Activated CD4-positive, alpha-beta T cell treated with anti-CD3 and anti-CD28 coated beads, Interleukin-2, amount 10 ng/mL, durations not matched to agents 24 days and 14 days (primary cell): ENCODE measurements around the gene MALT1. TPM values are rescaled to one million over a fixed set of nuclear protein-coding genes. Genes with fewer than 3 reads are reported as not detected.
"Not testable (repeated sequence)": the region's sequence is repeated elsewhere in the genome, so short reads cannot be mapped to it uniquely, and the experiment has no call there.

Experiments
- DNase-seq: peaks from one replicate; pipeline ENCODE4 v3.0.0; 2022
- H3K27ac Mint-ChIP-seq: one replicate; pipeline ENCODE4 v1.8.0; 2022; ENCODE audit warnings: mild to moderate bottlenecking, mixed read lengths
- H3K27me3 Mint-ChIP-seq: one replicate; pipeline ENCODE4 v1.8.0; 2022; ENCODE audit warnings: mixed read lengths
- H3K36me3 Mint-ChIP-seq: one replicate; pipeline ENCODE4 v1.8.0; 2022; ENCODE audit warnings: low read depth, mild to moderate bottlenecking, mixed read lengths
- H3K4me1 Mint-ChIP-seq: one replicate; pipeline ENCODE4 v1.8.0; 2021; ENCODE audit warnings: mixed read lengths
- H3K4me3 Mint-ChIP-seq: one replicate; pipeline ENCODE4 v1.8.0; 2022; ENCODE audit warnings: mild to moderate bottlenecking, moderate library complexity, mixed read lengths
- H3K9me3 Mint-ChIP-seq: one replicate; pipeline ENCODE4 v1.8.0; 2021; ENCODE audit warnings: mixed read lengths
- intact Hi-C: fragments of 100-400 bp; cut with micrococcal nuclease; formaldehyde crosslinking; loops from one replicate; pipeline ENCODE4 v1.15.1; 2023
- total RNA-seq: library from RNA; stranded (reverse); gene quantifications from 2 replicates; pipeline ENCODE4 v1.2.3, GENCODE V29; 2022

Gene MALT1
- total RNA-seq, 1 donor from 2014 or later, result 22.7 TPM

- H3K27me3 Mint-ChIP-seq, result no peaks in the 10 kb centered on the region
- no peak overlapping the region for H3K4me3 Mint-ChIP-seq
- no peaks in the 10 kb centered on the region for H3K4me1 Mint-ChIP-seq
- DNase-seq, result peak; percentile 38
- intact Hi-C loops, result no loop called here
- no peak overlapping the region for H3K27ac Mint-ChIP-seq
- peaks cover 62% of the 10 kb centered on the region for H3K36me3 Mint-ChIP-seq
- peaks cover 14% of the 10 kb centered on the region for H3K9me3 Mint-ChIP-seq
Observed at GRCh38 chr18:58748899-58749595, 77.8 kb downstream of the MALT1 start.

DNA sequence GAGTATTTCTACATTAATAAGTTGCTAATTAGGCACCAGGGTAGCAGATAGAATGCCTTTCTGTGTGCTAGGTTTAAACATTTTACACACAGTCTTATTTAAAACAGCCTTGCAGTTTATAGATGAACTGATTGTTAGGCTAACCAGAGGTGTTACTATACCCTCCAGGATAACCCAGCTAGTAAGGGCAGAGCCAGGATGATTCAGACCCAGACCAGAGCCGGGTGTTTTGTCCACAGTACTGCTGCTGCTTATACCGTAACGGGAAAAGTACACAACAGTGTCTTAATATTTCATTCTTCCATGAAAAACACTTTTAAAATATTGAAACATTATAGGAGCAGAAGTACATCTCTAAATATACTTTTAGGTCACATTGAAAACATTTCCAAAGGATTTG lies 82.7 kb downstream of the MALT1 start:
- peak; percentile 45 for DNase-seq
- H3K4me1 Mint-ChIP-seq, result peaks cover 14% of the 10 kb centered on the region
- H3K36me3 Mint-ChIP-seq, result peaks cover 25% of the 10 kb centered on the region
- H3K27ac Mint-ChIP-seq, result no peak overlapping the region
- intact Hi-C loops, result no loop called here
- no peak overlapping the region for H3K4me3 Mint-ChIP-seq
- H3K9me3 Mint-ChIP-seq, result peaks cover 5% of the 10 kb centered on the region
- H3K27me3 Mint-ChIP-seq, result no peaks in the 10 kb centered on the region

GRCh38 chr18:58754544-58755068 lies 83.3 kb downstream of the MALT1 start:
- Mint-ChIP-seq H3K9me3 (peaks cover 5% of the 10 kb centered on the region), H3K27me3 (no peaks in the 10 kb centered on the region), H3K36me3 (peaks cover 18% of the 10 kb centered on the region), H3K4me3 (no peak overlapping the region), H3K27ac (peak overlapping the region; percentile 64), H3K4me1 (peaks cover 14% of the 10 kb centered on the region)
- intact Hi-C loops, result no loop called here
- DNase-seq, result peak; percentile 57

GRCh38 chr18:58755304-58756010 lies 84.2 kb downstream of the MALT1 start:
- Mint-ChIP-seq H3K27ac (peak overlapping the region; percentile 64), H3K36me3 (peaks cover 10% of the 10 kb centered on the region), H3K9me3 (no peaks in the 10 kb centered on the region), H3K4me3 (peak overlapping the region; percentile 1), H3K4me1 (peaks cover 14% of the 10 kb centered on the region), H3K27me3 (peaks cover 4% of the 10 kb centered on the region)
- DNase-seq, result peak; percentile 56
- intact Hi-C loops, result no loop called here

DNA sequence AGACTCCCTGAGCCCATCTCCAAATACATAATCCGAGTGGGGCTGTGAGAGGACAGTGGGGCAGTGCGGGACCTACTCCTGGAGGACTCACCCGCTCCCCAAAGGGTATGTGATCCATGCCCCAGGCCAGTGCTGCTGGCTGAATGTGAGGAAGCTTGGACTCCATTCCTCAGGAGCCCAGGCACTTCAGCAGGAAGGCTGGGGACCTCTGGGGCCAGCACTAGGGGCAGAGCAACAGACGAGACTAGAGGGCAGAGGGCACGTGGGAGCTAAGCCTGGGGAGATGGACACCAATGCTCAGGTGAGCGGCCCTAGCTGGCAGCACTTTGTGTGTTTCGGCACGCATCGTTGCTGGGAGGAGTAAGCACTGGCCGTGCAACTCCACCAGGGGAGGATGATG lies 84.9 kb downstream of the MALT1 start:
- Mint-ChIP-seq H3K4me1 (peaks cover 16% of the 10 kb centered on the region), H3K27ac (no peak overlapping the region)

GRCh38 chr18:58756596-58757240 lies 85.5 kb downstream of the MALT1 start:
- Mint-ChIP-seq H3K9me3 (no peaks in the 10 kb centered on the region), H3K27ac (no peak overlapping the region), H3K4me1 (peaks cover 22% of the 10 kb centered on the region), H3K4me3 (no peak overlapping the region), H3K36me3 (peaks cover 5% of the 10 kb centered on the region), H3K27me3 (peaks cover 4% of the 10 kb centered on the region)
- peak; percentile 49 for DNase-seq
- intact Hi-C loops, result no loop called here

More for the DNA sequence above, 84.9 kb downstream of the MALT1 start:
- H3K27me3 Mint-ChIP-seq, result peaks cover 4% of the 10 kb centered on the region
- H3K9me3 Mint-ChIP-seq, result no peaks in the 10 kb centered on the region
- no peak overlapping the region for H3K4me3 Mint-ChIP-seq
- DNase-seq, result peak; percentile 53
- H3K36me3 Mint-ChIP-seq, result peaks cover 5% of the 10 kb centered on the region
- intact Hi-C loops, result no loop called here

- H3K27ac Mint-ChIP-seq, H3K27me3 Mint-ChIP-seq, DNase-seq, intact Hi-C loops, H3K9me3 Mint-ChIP-seq, H3K4me3 Mint-ChIP-seq, H3K36me3 Mint-ChIP-seq: not testable (repeated sequence)
- peaks cover 22% of the 10 kb centered on the region for H3K4me1 Mint-ChIP-seq
Observed at GRCh38 chr18:58757351-58757750, 86.1 kb downstream of the MALT1 start.

DNA sequence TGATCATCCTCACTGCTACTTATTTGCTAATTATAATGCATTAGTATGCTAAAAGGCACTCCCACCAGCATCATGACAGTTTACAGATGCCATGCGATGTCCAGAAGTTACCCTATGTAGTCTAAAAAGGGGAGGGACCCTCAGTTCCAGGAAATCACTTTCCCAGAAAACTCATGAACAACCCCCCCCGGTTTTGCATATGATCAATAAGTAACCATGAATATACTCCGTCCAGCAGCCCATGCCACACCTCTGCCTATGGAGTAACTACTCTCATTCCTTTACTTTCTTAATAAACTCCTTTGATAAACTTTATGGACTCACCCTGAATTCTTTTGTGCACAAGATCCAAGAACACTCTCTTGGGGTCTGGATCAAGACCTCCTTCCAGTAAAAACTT lies 86.8 kb downstream of the MALT1 start:
- no peak overlapping the region for H3K4me3 Mint-ChIP-seq
- no peak overlapping the region for H3K27ac Mint-ChIP-seq
- H3K4me1 Mint-ChIP-seq, result peaks cover 23% of the 10 kb centered on the region
- no peaks in the 10 kb centered on the region for H3K9me3 Mint-ChIP-seq
- no peak for DNase-seq
- H3K27me3 Mint-ChIP-seq, result peaks cover 6% of the 10 kb centered on the region
- peaks cover 5% of the 10 kb centered on the region for H3K36me3 Mint-ChIP-seq
- intact Hi-C loops, result no loop called here

DNA sequence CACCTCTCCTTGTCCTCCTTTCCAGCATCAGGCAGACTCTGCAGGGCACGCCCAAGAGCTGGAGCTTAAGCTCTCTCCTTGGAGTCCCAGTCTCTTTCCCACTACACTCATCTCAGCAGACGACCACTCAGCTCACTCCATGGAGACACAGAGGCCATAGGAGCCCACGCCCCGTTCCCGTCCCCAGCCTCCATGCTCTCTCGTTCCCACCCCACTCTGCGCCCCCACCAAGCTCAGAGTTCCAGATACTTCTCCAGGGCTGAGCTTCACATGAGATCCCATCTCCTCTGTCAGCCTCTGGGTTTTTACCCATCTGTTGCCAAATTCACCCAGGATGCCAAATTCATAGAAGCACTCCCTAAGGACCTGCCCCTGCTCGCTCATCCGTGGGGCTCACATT lies 87.3 kb downstream of the MALT1 start:
- Mint-ChIP-seq H3K36me3 (peaks cover 5% of the 10 kb centered on the region), H3K4me1 (peaks cover 24% of the 10 kb centered on the region), H3K4me3 (no peak overlapping the region), H3K27ac (no peak overlapping the region), H3K27me3 (peaks cover 8% of the 10 kb centered on the region), H3K9me3 (no peaks in the 10 kb centered on the region)
- intact Hi-C loops, result no loop called here
- peak; percentile 54 for DNase-seq

DNA sequence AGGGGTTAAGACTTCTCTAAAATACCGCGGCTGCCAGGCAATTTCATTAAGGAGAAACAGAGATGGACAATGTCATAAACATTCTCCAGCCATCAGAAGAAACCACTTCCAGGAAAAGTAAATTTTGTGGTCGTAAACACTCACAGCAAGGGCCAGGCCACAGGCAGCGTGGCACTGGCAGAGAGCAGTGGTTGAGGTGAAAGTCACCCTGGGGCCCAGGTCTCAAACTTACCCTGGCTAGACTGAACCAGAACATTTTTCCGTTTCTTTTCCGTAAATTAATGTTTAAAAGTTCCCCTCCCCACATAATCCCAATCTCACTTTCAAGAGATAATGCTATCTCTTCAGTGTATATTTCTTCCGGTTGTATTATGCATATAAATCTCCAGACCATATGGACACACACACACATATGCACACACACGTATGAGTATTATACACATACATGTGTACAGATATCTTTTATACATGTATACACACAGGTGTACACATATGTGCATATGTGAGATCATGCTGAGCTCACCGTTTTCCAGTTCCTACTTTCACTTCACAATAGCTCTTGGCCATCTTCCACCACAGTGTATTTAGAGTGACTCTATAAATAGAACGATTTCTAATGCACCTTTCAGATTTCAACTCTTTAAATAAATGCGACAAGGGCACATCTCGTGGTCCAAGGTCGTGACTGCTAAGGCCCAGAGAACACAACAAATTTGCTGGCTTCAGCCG lies 90.1 kb downstream of the MALT1 start:
- Mint-ChIP-seq H3K4me3 (no peak overlapping the region), H3K36me3 (no peaks in the 10 kb centered on the region), H3K9me3 (no peaks in the 10 kb centered on the region), H3K4me1 (peaks cover 13% of the 10 kb centered on the region), H3K27ac (no peak overlapping the region), H3K27me3 (peaks cover 26% of the 10 kb centered on the region)
- DNase-seq, result peak; percentile 48
- intact Hi-C loops, result loop anchor here (5.0 kb wide), 2 partner anchors 89 to 144 kb away; partner anchors contain the start of gene MALT1

GRCh38 chr18:58761970-58762780 lies 90.9 kb downstream of the MALT1 start:
- intact Hi-C loops, result loop anchor here (5.0 kb wide), 2 partner anchors 90 to 145 kb away; partner anchors contain the start of gene MALT1
- peaks cover 13% of the 10 kb centered on the region for H3K4me1 Mint-ChIP-seq
- no peak overlapping the region for H3K27ac Mint-ChIP-seq
- peaks cover 34% of the 10 kb centered on the region for H3K27me3 Mint-ChIP-seq
- no peaks in the 10 kb centered on the region for H3K36me3 Mint-ChIP-seq
- no peaks in the 10 kb centered on the region for H3K9me3 Mint-ChIP-seq
- DNase-seq, result peak; percentile 53
- H3K4me3 Mint-ChIP-seq, result no peak overlapping the region

DNA sequence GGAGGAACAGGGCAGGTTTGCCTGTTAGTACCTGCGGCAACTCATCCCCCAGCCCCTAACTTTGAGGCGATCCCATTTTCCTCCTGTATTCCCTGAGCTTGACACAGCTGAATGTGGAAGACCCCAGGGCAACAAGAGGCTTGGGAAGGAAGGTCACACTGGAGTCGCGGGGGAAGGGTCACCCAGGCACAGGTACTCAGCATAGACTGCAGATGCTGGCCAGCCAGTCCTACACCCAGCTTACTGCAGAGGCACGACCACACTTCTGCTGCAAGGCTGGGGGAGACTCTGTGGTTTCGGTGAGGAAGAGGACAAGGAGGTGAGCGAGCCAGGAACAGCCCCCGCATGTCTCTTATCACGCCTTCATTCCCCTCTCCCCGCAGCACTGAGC lies 91.5 kb downstream of the MALT1 start:
- Mint-ChIP-seq H3K4me1 (peaks cover 14% of the 10 kb centered on the region), H3K27me3 (peaks cover 39% of the 10 kb centered on the region), H3K27ac (no peak overlapping the region), H3K4me3 (no peak overlapping the region), H3K9me3 (no peaks in the 10 kb centered on the region), H3K36me3 (no peaks in the 10 kb centered on the region)
- intact Hi-C loops, result loop anchor here (5.0 kb wide), 2 partner anchors 90 to 145 kb away; partner anchors contain the start of gene MALT1
- peak; percentile 54 for DNase-seq

- Mint-ChIP-seq H3K4me3 (no peak overlapping the region), H3K4me1 (peaks cover 20% of the 10 kb centered on the region), H3K9me3 (no peaks in the 10 kb centered on the region), H3K27ac (no peak overlapping the region), H3K36me3 (no peaks in the 10 kb centered on the region), H3K27me3 (peaks cover 51% of the 10 kb centered on the region)
- no peak for DNase-seq
- intact Hi-C loops, result no loop called here
Observed at GRCh38 chr18:58766164-58766563, 94.9 kb downstream of the MALT1 start.
